HG03520 (cell line): ENCODE results near the gene ILF2.
A peak's percentile ranks its signal among the peaks of the same experiment; 100 is the strongest.
"Not testable (repeated sequence)": the region's sequence is repeated elsewhere in the genome, so short reads cannot be mapped to it uniquely, and the experiment has no call there.

Source experiments
- ATAC-seq: cut with Tn5 transposase; IDR thresholded peaks from one replicate; pipeline ENCODE4 v1.9.1; 2021; ENCODE audit warnings: mild to moderate bottlenecking, moderate library complexity; ENCODE audit not compliant: unreplicated experiment

ILF2 gene

GRCh38 chr1:153679337-153680119 is 8.7 kb upstream of the ILF2 start:
- ATAC-seq = no peak

- no peak for ATAC-seq
Observed at GRCh38 chr1:153678519-153679336, 7.9 kb upstream of the ILF2 start, which contains the start of gene NPR1. Gene NPR1, plus strand, starts transcription at chr1:153678688. Its CDS starts 421 bp downstream, at chr1:153679109.

DNA sequence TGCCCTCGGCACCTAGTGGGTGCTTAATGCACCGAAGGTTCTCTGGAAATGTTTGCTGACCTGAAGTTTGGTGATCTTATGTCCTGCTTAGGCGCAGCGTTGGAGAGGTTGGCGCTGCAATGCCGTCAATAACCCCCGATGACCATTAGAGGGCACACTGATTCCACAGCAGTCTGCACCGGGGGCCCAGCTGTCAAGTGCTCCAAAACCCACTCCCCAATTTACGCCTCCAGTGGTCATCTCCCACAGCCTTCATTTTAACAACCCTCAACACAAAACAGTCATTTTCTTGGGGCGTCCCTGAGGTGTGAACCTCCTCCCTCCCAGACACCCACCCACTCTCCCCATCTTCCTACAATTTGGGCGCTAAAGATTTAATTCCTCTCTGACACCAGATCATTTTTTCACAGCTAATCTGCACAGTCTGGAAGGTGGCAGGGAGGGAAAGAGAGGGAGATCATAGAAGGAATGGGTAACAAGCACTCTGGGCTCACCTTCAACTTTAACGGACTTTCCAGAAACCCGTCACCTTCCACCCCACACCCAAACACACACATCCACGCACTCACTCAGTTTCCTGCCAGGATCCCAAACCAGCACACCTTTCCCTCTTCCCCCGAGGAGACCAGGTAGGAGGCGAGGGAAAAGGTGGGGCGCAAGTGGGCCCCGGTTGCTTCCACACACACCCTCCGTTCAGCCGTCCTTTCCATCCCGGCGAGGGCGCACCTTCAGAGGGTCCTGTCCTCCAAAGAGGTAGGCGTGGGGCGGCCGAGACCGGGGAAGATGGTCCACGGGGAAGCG is 7.1 kb upstream of the ILF2 start:
- no peak for ATAC-seq

DNA sequence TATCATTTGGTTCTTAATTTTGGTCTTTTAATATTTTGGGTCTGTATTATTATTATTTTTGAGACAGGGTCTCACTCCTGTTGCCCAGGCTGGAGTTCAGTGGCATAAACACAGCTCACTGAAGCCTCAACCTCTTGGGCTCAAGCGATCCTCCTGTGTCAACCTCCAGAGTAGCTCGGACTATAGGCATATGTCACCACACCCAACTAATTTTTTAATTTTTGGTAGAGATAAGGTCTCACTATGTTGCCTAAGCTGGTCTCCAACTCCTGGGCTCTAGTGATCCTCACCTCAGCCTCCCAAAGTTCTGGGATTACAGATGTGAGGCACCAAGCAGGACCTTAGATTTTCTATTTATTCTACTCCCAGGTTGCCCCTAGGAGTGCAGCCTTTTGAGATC is 2.7 kb upstream of the ILF2 start:
- no peak for ATAC-seq

- ATAC-seq = peak; percentile 12
Observed at GRCh38 chr1:153671628-153672353, 998 bp upstream of the ILF2 start.

GRCh38 chr1:153670257-153670858 is 435 bp downstream of the ILF2 start:
- no peak for ATAC-seq

GRCh38 chr1:153669606-153670005 is 1.2 kb downstream of the ILF2 start:
- no peak for ATAC-seq

GRCh38 chr1:153668672-153669071 is 2.1 kb downstream of the ILF2 start:
- ATAC-seq = not testable (repeated sequence)

GRCh38 chr1:153667439-153667838 is 3.4 kb downstream of the ILF2 start:
- no peak for ATAC-seq

- ATAC-seq = no peak
Observed at GRCh38 chr1:153663211-153663610, 7.6 kb downstream of the ILF2 start.

DNA sequence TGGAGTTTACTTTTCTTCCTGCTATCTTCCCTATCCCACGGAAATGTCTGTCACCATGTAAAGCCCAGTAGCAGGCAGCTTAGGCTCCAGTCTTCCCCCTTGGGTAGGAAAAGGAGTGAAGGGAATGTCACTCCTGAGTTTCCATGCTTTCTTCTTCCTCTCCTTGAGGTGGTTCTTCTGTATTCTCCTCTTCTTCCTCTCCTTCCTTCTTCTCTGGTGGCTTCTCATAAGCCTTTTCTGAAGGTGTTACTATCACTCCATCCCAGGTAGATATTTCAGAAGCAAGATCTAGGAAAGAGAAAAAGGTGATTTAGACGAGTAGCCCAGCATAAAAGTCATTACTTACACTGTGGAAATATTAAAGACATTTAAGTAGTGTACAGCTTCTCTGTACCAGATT is 8.5 kb downstream of the ILF2 start:
- no peak for ATAC-seq

GRCh38 chr1:153661111-153661708 is 9.6 kb downstream of the ILF2 start:
- no peak for ATAC-seq

GRCh38 chr1:153659656-153660055 is 11.1 kb downstream of the ILF2 start:
- no peak for ATAC-seq

DNA sequence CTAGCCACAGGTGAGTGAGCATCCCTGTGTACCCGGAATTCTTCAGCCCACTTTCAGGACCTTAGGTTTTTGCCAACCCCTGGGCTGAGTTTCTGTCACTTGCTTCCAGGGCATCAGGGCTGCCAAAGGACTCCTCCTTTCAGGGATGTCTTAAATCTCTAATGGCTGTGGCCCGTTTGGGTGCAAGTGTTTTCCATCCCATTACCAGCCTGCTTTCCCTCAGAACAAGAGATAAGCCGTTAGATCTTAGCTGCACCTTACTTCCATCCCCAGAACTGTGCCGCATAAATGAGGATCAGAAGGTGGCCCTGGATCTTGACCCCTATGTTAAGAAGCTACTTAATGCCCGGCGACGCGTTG is 11.6 kb downstream of the ILF2 start:
- no peak for ATAC-seq

- ATAC-seq = peak; percentile 89
Observed at GRCh38 chr1:153658400-153659174, 12.2 kb downstream of the ILF2 start, which contains the start of gene SNAPIN. Gene SNAPIN, plus strand, starts transcription at chr1:153658703. Its CDS starts 41 bp downstream, at chr1:153658744.

DNA sequence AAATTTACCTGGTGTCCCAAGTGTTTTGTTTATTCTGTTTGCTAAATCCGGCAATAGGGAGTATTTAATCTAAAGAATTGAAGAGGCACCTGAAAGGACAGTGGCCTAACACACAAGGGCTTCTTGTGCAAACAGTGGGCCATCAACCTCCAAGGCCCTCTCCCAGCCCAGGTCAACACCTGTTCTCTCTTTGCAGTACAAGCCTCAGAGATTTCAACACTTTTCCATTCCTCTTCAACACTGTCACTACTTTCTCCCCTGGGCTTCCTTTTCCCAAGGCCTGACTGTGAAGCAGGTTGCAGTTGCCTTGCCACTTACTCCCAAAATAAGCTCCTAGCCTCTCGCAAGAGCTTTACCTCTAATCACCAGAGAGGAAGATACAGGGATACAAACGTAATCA is 15.5 kb downstream of the ILF2 start:
- no peak for ATAC-seq

DNA sequence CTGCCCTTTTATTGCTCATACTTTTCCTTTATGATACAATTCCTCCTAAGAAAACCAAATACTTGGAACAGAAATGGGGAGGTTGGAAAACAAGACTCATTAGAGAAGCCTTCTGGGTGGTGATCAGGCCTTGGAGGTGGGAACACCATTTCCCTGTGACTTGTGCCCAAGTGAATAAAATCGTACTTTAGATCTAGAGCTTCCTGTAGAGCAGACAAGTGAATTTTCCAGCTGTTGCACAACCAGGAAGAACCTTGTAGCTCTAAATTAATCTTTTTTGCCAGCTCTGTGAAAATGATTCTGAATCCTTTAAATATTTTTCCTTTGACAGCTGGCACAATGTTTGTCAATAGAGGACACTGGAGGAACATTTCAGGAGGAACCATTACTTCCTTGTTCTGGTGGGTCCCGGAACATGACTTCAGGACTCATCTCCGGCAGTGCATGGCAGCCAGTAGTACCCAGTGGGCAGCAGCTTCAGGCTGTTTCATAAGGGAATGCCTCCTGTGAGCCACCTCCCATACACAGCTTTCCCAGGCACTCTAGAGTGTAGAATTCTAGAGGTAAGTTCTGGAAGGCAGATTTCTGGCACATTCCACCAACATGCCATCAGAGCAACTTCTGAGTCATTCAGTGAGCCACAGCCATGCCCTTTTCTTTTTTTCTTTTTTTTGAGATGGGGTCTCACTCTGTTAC is 17.8 kb downstream of the ILF2 start:
- no peak for ATAC-seq

DNA sequence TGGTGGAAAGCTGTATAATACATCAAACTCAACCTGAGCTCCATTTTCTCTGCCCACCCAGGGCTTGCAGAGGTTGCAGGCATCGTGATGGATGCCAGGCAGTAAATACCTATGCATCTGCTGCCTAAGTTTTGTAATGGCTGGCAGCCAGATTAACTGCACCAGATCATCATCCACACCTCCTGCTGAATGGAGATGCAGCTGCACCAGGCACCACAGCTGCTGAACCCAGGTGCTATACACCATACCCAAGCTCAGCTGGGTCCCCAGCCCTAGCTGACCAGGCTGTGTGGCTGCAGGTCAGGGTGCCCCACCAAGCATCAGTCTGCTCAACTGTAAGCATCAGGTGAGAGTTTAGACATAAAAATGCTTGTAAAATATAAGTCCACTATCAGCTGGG is 19.0 kb downstream of the ILF2 start:
- no peak for ATAC-seq
